NCI-H2196 treated with DMSO at 0.1 percent for 48 hours (cell line): Measurements from ENCODE around the gene SERPINA3.
"Not testable (repeated sequence)": the region's sequence is repeated elsewhere in the genome, so short reads cannot be mapped to it uniquely, and the experiment has no call there.

Source experiments
- DNase-seq: peaks from one replicate; lab custom pipeline; 2025; ENCODE audit not compliant: unreplicated experiment; lab: John Stamatoyannopoulos, UW

SERPINA3 gene

DNA sequence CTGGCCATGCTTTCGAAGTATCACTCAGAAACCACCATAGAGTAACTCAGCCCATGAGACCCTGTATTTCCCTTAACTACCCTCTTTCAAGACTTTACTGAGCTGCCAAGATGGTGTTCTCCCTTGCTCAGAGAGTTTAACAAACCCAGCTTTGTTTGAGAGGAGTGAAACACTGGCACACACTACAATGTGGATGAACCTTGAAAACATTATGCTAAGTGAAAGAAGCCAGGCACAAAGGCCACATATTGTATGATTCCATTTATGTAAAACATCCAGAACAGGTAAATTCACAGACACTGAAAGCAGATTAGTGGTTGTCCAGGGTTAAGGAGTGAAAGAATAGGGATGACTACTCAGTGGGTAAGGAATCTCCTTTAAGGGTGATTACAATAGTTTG, 18.9 kb downstream of the SERPINA3 start:
- no peak for DNase-seq

DNA sequence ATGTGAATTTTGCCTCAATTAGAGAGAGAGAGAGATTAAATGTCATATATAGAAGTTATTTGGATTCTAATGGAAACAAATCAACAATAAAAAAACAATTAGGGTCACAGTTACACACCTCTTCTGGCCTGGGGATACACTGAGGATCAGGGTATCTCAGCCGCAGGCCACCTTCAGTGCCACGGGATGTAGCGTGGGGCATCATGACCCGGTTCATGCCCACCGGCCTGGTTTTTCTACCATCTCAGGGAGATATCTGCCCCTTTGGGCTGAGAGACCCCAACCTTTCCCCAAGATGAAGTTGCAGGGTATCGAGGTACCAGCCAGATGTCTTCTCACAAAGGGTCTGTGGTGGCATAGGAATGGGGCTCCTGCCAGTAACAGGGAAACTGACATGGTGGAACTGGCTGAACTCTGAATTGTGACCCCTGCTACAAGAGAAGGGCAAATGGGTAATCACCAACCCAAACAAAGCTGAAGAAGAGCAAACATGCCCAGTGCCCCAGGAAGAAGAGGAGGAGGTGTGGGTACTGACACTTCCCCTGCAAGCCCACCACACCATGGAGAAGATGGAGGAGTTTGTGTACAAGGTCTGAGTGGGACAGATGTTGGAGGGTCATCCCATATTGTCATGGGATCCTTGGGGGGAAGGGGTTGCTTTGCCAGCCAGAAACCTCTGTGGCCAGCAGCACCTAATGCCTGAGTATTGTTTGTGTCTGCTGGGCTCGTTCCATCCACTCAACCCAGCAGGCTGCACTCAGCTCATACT, 19.5 kb downstream of the SERPINA3 start:
- no peak for DNase-seq

- DNase-seq = no peak
Measured at GRCh38 chr14:94632305-94632590, 20.1 kb downstream of the SERPINA3 start.

DNA sequence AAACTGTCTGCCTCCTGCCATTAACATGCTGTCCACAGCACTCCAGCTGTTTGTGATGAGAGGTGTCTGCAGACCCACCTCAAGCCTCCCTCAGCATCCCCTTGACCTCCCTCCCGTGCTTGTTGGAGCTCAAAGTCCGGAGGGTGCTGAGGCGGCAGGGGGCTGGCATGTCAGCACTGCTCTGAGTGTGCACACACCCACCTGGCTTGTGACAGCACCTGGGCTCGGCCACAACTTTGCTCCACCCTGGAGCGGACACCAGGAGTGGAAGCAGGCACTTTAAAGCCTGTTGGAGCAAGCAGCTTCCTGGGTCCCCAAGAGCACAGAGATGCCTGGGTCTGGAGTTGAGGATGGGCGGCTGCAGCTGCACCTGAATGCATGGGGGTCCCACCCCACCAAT, 20.9 kb downstream of the SERPINA3 start:
- DNase-seq = no peak

DNA sequence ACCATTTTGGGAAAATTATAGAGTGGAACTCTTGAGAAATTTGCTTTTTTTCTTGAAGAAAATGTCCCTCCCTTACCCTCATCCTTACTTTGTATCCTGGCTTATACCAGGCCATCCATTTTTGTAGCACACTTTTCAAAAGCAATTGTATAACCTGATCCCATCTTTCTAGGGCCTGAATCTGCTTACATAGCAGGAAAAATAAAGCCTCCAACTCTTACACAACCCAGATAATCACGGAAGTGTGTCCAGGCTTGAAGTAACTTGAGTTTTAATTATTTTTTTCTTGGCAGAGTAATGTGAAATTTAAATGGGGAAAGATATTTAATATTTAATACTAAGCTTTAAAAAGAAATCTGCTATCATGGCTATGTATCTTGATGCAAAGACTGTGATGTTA, 23.0 kb downstream of the SERPINA3 start:
- DNase-seq = no peak

DNA sequence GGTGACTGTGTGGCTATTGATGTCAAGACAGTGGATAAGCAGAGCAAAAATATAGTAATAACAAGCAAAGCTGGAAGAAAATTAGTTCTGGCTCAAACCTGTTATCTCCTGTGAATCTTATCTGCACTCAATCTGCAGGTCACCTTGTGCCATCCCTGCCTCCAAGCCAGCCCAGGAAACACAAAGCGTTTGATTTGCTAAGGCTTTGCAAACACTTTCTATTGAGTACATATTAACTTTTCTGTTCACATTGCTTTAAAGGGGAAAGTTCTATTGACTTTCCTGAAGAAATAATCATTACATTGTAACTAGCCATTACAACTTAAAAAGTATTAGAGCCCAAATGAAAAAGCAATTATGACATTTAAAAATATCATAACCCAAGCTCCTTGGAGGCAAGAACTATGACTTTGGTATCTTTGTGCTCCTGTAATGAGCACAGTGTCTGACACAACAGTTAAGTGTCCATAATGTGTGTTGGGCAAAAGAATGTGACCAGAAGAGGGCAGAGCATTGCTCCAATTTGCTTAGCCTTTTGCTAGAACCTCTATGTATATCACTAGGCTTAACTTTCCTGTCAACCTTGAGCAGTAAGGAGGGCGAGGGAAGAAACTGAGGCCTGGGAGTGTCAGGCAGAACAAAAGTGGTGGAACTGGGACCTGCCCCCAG, 24.7 kb downstream of the SERPINA3 start:
- DNase-seq = no peak

DNA sequence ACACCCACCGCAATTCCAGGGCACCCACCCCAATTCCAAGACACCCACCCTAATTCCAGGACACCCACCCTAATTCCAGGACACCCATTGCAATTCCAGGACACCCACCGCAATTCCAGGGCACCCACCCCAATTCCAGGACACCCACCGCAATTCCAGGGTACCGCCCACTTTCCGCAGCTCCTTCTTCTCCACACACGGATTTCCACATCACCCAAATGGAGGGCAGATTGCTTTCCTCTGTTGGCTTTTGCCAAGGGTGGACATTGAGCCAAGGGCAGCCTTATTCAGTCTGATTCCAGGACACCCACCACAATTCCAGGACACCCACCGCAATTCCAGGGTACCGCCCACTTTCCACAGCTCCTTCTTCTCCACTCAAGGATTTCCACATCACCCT, 25.6 kb downstream of the SERPINA3 start:
- not testable (repeated sequence) for DNase-seq

- no peak for DNase-seq
Measured at GRCh38 chr14:94638339-94638738, 26.1 kb downstream of the SERPINA3 start.

DNA sequence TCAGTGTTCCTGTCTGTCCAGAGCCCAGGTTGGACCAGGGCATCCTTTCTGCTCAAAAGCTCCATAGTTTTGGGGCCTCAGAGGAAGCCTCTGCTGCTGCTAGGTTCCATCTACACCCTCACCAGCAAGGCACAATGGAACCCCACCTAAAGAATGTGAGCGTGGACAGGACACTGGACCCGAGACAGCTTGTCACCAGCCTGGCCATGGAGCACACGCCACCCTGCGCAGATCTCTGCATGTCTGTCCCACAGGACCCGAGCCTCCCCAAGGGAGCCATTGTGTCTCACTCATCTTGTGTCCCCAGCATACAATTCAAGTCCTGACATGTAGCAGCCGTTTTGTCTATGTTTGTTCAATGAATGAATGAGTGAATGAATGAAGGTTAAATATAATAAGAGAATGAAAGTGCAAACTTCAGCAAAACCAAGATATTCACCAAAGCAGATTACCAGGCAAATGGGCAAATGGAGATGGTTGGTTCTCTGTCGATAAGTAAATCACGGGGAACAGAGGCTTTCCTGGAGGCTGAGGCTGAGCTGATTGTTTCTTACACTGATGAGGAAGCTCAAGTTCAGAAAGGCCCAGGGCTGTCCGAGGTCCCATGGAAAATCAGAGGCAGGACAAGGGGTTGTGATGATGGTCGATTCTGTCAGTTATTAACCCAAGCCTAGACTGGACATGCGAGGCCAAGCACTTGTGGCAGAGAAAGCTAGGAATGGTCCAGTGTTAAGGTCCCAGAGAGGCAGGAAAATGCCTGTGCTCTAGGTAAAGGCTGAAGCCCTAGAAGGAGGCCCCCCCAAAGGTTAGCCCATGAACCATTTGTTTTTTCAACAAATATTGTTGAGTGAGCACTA, 27.0 kb downstream of the SERPINA3 start:
- no peak for DNase-seq

GRCh38 chr14:94640721-94641631, 28.8 kb downstream of the SERPINA3 start:
- DNase-seq = no peak

GRCh38 chr14:94641632-94641955, 29.4 kb downstream of the SERPINA3 start:
- no peak for DNase-seq

GRCh38 chr14:94643316-94644101, 31.3 kb downstream of the SERPINA3 start:
- no peak for DNase-seq

DNA sequence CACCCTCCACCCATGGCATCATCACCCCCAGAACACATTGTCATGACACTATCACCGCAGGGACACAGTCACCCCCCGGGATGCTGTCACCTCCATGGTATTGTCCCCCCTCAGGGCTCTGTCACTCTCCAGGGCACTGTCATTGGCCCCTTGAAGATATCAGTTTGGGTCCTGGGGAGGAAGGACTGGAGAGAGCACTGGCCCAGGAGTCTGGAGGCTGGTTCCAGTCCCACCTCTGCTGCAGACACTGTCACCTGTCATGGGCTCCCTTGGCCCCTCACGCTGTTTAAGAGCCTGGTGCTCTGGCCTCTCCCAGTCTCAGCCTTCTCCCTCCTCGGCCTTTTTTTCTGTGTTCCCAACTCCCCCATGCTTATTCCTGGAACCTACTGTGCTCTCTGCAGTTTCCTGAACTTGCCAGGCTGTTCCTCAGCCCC, 31.9 kb downstream of the SERPINA3 start:
- no peak for DNase-seq

DNA sequence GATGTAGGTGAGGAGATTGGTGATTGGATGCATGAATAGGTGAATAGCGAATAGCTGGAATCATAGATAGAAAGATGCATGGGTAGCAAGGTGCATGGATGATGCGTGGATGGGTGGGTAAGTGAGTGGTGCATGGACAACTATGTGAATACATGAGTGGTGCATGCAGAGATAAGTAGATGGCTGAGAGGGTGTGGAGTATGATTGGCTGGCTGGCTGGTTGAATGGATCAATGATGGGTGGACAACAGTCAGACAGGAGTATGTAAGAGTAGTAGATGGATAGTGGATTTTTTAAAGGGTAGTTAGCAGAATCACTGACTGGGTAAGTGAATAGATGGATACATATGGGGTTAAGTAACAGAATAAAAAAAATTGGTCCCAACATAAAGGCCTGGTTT, 33.9 kb downstream of the SERPINA3 start:
- no peak for DNase-seq

DNA sequence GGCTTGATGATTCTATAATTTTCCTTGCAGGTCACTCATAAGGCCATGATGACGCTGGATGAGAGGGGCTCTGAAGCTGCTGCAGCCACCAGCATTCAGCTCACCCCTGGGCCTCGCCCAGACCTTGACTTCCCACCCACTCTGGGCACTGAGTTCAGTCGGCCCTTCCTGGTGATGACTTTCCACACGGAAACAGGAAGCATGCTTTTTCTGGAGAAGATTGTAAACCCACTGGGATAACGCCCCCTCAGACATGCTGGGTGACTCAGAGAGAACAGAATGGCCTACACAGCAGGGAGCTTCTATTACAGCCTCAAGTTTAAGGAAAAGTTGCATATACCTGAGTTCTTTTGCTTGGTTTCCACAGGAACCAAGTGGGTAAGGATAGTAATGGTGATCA, 34.3 kb downstream of the SERPINA3 start:
- no peak for DNase-seq

GRCh38 chr14:94648801-94649200, 36.6 kb downstream of the SERPINA3 start:
- DNase-seq = no peak

DNA sequence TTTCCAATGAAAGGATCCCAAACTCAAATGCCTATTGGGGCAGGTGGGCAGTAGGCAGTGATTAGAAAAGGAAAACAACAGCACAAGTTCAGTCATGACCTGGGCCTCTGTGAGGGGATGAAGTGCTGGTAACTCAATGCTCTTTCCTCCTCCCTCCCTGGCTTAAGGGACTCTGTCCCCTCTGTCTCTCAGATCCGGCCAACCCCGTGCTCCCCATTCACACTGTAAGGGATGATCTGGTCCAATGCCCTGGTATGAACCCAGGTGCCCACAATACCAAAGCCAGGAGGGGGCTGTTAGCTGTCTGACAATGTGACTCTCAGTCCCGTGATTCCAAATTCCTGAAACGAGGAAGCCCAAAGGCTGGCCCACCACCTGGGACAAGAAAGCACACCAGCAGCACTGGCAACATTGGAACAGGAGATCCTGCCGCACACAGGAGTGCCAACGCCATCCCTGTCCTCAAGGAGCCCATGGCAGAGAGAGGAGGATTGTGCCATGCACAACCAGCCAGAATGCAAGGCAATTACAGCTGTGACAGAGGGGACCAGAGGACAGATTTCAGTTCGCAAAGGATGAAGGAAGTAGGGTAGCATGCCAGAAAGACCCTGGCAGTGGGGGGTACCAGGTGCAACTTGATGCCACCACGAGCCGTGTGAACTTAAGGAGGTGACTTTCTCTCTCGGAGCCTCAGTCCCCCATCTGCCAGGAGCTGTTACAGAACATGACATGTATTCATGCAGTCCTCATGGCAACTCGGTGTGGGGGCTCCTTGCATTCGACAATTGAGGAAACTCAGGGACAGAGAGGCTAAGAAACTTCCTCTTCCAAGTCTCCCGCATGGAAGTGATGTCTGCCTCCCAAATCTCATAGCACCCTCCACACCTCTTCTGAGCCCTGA, 37.6 kb downstream of the SERPINA3 start:
- DNase-seq = no peak

- DNase-seq = no peak
Measured at GRCh38 chr14:94650444-94650775, 38.2 kb downstream of the SERPINA3 start.
